Stimulated activated CD8-positive, alpha-beta memory T cell treated with anti-CD3 and anti-CD28 coated beads, Interleukin-15, amount 100 ng/mL, for 24 hours (primary cell): ENCODE measurements around the gene ADD3.
"Not testable (repeated sequence)": the region's sequence is repeated elsewhere in the genome, so short reads cannot be mapped to it uniquely, and the experiment has no call there.

Source experiments
- DNase-seq: peaks from one replicate; pipeline ENCODE4 v3.0.0-alpha.2; 2020; ENCODE audit warnings: low read depth

The ADD3 gene

DNA sequence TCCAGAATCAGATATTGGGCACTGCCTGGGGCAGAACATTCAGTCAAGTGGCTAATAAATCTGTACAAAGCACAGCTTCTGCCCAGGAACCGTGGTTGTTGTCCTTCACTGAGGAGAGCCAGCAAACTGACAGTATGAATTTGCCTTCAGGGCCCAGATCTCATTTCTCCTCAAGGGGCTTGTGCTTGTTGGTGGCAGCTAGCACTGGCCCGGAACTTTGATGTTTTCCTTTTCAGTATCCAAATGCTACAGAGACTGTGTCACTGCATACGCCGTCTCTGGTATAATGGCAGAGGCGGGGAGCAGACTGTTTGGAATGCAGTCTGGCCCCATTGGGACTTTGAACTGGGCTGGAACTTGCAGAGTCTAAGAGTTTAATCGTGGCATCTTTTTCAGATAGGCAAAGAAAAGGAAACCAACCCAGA, 30.4 kb upstream of the ADD3 start:
- no peak for DNase-seq

DNA sequence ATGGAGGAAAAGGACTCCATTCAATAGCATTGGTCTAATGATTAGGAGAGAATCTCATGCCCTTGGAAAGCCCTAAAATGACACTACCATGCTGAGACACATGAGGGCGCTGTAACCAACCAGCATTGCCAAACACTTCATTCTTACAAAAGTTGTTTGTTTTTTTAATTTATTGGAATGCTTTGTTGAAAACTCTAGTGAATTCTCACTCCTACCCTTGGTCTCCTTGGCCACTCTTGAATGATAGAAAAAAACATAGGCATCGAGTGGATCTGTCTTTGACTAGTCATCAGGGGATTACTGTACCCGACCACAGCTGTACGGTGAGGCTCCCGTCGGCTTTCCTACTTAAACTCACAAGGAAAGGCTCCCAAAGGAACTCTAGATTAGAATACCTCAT, 29.3 kb upstream of the ADD3 start:
- DNase-seq = peak; percentile 30

DNA sequence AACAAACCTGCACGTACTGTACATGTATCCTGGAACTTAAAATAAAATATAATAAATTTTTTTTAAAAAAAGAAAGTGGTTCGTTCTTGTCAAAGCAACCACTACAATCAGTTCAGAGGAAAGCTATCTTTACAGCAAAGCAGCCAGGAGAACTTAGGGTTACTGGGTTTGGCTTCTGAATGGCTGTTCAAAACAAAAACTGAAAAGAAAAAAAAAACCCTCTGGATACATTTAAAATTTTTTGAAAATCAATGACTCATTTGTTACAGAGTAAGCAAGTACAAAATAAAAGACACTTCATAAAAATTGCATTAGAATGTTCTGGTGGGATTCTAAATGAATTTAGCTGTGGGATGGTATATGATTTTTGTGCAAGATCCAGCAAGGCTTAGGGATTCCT, 28.6 kb upstream of the ADD3 start:
- no peak for DNase-seq

DNA sequence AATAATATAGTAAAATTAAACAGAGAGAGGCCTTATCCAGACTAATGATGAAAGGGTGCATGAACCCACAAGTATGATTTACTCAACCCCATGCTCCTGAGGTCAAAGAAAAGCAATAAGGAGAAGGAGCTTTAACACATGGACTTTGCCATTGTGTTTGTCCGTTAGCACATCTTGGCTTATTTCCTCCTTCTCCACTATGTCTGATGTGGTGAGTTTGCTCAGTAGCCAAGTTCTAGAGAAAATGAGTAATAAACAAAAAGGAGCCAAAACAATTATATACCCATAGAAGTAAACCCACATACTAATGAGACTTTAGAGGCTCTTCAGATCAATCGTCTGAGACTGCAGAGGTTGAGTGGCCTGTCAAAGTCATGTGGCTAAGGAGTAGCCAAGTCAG, 26.1 kb upstream of the ADD3 start:
- no peak for DNase-seq

DNA sequence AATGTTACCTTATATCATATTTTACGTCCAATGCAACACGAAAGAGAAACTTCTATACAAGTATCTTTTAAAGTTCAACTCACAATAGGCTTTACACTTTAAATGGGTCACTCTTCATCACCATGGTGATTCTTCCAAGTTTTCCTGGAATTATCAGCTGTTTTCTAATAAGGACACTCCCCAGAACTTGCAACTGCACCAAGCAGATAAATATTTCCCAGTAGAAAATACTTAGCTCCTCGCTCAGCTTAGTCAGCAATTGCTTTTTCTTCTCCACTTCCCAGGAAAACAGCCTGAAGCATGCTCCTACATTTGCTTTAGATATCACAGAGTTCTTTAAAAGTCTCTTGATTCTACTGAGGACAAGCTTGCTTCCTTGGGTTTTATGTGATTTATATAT, 25.7 kb upstream of the ADD3 start:
- no peak for DNase-seq

DNA sequence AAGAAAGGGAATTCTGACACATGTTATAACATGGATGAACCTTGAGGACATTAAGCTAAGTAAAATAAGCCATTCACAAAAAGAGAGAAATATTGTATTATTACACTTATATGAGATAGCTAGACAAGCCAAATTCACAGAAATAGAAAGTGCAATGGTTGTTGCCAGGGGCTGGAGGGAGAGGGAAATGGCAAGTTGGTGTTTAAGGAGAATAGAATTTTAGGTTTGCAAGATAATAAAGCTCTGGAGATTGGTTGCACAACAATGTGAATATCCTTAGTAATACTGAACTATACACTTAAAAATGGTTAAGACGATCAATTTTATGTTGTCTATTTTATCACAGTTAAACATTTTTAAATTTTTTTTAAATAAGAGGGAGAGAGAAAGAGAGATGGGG, 25.0 kb upstream of the ADD3 start:
- DNase-seq = no peak

DNA sequence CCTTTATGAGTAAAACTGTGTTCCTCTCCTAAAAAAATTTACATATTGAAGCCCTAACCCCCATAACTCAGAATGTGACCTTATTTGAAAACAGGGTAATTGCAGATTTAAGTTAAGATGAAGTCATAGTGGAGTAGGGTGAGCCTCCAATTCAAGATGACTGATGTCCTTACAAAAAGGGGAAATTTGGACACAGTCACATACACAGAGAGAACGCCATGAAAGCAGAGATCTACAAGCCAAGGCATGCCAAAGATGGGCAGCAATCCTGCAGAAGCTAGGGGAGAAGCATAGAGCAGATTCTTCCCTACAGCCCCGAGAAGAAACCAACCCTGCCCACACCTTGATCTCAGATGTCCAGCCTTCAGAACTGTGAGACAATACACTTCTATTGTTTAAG, 23.8 kb upstream of the ADD3 start:
- DNase-seq = no peak

DNA sequence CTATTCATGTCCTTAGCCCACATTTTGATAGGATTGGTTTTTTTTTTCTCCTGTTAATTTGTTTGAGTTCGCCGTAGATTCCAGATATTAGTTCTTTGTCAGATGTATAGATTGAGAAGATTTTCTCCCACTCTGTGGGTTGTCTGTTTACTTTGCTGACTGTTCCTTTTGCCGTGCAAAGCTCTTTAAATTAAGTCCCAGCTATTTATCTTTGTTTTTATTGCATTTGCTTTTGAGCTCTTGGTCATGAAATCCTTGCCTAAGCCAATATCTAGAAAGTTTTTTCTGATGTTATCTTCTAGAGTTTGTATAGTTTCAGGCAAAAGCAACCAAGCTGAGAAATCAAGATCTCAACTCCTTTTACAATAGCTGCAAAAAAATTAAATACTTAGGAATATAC, 22.0 kb upstream of the ADD3 start:
- not testable (repeated sequence) for DNase-seq

DNA sequence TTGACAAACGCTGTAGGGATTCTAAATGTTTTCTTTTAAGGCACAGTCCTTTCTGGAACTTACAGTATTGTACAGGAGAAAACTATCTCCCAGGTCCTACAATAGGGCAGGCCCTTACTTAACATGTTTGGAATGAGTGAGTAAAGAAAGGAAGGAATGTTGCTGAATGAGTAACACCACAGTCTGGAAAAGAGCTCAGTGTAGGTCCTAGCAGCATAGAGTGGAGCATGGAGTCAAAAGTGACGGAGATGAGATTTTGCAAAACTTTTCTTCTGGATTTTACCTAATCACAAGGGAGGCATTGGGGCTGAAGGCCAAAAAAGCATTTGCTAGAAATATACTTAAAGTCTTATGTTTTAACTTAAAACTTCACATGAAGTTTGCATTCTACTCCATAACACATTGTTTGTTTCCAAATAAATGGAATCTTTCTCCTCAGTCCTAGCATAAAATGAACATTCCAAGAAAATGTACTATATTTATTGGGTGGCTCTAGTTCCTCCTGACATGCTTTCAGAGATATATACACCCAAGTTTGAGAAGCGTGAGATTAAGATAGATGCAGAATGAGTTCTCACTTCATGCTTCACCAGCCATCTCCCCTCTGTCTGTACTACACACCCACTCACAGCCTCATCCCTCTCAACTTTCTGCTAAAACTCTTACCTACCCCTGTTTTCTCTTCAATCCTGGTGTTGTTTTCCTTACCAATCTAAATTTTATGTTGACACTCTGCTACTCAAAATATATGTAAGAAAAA, 20.2 kb upstream of the ADD3 start:
- no peak for DNase-seq

DNA sequence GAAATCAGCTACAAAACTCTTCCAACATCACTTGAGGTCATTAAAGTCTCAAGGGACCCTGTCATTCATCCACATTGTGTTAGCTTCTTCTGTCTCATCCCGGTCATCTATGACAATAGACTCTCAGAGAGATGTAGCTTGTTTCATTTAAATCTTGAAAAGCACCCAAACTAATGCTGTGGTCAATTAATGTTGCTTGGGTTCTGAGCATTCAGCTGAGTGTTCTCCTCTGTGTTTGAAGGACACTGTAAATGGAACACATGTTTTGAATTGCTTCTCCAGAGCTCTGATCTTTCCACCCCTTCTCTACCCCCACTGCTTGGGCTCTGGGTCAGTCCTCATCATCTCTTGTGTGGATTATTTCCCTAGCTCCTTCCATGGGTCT, 19.6 kb upstream of the ADD3 start:
- no peak for DNase-seq

DNA sequence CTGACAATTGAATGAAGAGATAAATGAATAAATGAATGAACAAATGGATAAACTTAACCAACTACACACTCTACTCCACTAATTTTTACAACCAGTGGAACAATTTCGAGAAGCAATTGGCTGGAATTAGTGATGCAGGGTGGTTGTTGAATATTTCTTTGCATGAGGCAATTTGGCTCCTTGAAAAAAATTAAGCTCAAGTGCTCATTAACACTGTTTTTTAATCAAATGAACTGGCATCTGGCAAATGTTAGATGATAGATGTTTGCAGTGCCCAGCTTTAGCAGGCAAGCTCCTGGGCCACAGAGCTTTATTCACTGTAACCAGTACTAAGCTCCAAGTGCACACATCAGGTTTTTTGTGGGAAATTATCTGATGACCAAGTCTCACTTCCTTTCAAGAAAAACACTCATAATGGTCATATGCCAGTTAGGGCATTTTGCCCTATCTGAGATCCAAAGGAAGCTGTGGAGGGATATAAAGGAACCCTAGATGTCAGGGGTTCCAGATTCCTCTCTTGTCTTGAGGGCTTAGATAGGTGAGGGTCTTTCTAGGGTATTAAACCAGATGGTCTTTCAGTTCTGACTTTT, 16.4 kb upstream of the ADD3 start:
- DNase-seq = no peak

DNA sequence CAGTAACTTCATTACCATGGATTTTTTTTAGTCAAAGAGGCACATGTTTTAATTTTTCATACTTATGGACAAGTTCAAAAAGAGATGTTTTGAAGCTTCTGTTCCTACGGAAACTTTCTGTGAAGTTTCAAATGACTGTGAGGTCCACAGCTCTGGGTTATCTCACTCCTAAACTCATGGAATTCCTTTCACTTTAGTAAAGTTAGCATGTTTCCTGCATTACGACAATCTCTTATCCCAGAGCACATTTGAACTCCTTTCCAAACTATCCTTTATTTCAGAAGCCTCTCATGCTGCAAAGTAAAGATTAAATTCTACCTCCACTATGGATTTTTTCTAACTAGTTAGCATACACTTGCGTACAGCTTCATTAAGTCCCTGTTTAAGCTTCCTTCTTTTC, 15.3 kb upstream of the ADD3 start:
- DNase-seq = no peak

DNA sequence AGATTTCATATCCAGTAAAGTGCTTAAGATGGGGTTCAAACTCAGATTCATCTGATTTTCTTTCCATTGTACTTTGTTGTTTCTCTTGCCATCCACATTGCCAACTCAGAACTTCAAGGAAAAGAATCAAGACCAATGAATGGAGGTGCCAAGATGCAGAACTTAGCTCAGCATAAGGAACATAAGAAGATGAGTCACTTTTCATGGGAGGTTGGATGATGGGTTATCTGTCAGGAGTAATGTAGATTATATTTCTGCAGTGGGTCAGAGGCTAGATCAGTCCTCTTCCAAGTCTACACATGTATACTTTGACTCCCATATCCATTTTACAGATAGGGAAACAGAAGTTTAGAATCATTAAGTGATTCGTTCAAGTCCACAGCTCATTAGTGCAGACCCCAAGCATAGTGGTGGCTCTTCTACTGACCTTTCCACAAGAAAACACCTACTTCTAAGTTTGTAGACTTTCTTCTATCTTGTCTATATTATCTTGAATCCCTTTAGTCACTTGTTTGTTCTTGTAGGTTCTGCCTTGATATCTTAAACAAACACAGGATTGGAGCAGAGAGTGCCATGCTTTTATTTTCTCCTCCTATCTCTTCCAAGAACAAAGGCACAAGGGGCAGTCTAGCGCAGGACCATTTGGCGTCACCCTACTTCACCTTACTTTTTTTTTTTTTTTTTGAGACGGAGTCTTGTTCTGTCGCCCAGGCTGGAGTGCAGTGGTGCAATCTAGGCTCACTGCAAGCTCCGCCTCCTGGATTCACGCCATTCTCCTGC, 14.0 kb upstream of the ADD3 start:
- no peak for DNase-seq

DNA sequence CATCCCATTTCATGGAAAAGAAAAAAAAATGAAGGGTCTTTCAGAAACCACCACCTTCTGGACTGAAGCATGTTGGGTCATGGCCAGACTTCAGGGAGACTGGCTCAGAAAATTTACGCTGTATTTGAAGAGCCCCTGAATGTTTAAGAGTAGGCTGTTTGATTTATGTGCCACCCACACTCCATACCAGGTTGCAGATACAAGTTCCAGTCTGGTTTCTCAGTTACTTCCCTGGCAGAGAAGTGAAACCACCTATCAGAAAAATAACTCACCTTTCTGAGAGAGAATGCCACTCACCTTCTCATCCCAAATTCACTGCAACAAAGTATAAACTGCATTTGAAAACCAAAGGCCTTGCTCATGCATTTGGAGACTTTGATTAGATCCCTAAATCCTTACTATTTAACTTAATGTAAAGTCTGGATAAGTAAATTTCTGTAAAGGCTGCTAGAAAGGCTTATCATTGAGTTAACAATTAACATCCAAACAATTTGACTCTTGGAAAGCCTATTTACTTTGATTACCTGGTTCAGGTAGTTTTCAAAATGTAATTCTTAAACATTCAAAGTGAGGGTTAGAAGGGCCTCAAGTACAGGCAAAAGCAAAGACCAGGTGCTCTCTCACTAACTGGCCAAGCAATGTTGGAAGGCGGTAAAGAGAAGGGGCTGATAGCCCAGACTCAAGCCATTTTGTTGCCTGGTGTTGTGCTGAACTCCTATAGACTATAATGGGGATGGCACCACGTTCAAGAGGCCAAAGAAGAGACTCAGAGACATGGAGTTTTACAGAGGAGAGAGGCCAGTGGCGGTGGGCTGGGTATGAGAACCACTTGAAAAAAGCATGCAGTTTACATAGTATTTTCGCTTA, 12.8 kb upstream of the ADD3 start:
- DNase-seq = no peak

DNA sequence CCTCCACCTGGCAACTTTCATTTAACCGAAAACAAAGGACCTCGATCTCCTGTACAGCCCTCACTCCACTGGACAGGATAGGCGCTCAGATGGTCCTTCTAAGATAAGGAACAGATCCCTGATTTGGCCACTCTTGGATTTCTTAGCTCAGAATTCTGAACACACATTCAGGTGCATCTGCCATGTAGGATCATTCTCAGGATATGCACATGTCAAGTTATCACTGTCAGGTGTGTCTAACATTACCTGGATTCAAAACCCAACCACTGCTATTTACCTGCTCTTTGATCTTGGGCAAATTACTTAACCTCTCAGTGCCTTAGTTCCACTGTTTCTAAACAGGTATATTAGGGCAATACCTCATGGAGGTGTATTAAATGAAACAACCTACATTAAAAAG, 12.2 kb upstream of the ADD3 start:
- DNase-seq = no peak

DNA sequence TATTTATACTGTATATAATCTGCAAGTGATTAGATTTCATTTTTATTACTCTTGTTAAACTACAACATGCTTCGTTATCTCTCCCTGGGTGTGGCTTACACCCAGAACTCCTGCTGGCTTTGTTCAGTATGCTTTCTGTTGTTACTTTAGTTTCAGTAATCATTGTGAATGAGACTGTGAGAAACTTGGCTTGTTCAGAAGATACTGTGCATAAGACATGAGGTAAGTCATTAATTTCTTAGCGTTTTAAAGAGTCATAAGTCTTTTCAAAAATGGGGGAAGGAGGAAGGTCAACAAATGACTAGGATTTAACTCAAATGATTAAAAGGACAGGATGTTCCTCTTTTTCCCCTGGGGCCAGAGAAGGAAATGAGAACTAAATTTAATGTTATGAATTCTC, 11.6 kb upstream of the ADD3 start:
- no peak for DNase-seq

DNA sequence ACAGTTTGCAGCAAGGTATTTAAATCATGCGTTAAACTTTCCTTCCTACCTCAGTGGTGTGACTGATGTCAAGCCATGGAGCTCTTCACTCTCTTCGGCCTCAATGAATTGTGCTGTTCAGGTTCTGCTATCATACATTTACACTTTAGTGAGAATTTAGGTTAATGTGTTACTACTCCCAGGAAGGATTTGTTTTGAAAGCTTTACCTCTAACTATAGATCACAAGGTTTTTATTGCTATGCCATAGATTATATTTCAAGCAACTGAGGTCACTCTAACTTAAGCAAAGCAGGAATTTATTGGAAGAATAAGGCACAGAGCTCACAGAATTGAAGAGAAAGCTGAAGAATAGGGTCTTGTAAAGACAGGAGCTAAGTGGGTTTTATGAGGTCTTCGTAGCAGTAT, 11.0 kb upstream of the ADD3 start:
- DNase-seq = no peak

DNA sequence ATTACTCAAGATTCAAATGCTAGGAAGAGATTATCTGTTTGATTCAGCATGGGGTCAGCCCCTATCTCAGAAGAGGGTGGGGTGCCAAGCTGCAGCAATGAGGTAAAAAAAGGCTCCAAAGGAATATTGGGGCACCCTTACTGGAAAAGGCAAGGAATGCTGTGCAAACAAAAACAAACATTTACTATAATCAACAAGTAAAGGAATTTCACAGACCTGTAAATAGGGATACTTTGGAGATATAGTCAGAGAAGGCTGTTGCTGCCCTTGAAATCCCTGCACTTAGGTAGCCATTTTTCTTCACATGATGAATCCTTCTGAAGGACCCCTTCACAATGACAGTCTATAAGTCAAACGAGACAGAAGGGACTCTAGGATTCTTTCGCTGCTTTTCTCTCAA, 10.6 kb upstream of the ADD3 start:
- DNase-seq = no peak

DNA sequence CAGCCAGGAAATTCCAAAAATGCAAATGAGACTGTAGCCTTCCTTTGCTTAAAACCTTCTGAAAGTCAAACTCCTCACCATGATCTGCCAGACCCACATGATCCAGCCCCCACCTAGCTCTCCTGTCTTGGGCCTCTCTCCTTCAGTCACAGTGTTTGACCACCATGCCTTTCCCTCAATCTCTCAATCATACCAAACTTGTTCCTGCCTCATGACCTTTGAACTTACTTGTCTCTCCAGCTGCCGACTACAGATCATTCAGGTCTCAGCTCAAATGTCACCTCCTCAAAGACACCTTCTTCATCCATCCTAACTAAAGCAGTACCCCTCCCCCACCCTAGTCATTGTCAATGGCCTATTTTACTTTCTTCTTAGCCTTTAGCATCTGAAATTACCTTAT, 9.3 kb upstream of the ADD3 start:
- DNase-seq = no peak

DNA sequence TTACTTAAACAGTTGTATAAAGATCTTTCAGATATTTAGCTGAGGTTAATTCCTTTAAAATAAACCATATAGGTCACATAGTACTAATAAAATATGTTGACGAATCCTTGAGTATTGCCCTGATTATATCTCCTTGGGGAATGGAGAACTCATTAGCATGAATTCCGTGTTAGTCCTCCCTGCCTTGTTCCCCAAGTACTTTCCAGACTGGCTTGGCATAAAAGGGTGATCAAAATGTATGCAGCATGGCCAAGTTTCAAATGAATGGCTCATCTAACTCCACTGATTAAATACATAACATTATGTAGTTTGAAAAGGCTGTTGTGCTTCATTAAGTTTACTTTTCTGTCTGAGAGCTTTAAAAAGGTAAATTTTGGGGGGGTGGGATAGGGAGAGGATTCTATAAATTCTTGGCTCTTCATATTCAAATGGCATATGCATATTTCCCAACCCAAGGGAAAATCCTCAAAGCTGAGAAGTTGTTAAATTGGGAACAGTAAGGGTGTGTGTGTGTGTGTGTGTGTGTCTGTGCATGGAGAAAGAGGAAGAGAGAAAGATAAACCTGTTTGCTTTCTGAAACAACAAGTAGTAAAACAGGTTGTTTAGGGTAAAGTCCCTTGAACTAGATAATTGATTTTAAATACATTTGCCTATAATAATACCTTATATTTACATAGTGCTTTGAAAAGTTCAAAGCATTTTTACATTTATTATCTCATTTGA, 4.8 kb upstream of the ADD3 start:
- DNase-seq = no peak

DNA sequence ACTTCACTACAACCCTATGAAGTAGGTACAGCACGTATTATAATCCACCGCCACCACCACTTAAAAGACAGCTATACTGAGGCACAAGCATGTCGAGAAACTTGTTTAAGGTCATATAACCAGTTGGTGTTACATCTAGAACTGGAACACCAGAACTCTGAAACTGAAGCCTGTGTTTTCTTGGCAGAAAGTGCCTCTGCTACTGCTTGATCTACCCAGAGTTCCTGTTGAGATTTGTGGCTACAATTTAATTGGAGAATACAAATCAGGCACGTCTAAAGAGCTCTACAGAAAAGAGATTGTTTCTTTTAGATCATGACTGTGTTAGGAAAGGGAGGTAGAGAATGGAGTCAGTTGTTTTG, 4.3 kb upstream of the ADD3 start:
- DNase-seq = no peak

DNA sequence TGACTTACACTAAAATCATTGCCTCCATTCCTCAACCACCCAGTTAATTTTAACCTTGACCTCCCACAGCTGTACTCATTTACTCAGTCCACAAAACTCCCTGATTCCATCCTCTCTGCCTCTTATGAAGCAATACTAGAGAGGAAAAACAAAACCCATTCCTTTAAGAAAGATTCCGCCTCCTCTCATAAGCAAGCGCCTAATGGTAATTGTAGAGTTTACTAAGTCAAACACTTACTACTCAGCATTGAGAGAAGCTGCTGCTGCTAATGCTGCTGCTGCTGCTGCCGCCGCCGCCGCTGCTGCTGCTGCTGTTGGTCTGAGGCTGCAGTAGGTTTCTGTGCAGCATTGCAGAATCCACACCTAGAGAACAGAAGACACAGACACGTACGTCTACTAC, 2.1 kb upstream of the ADD3 start:
- no peak for DNase-seq
